K562 (cell line): ENCODE measurements around the gene SPEF1. TPM values are rescaled to one million over a fixed set of nuclear protein-coding genes. Genes with fewer than 3 reads are reported as not detected.
A peak's percentile ranks its signal among the peaks of the same experiment; 100 is the strongest.

ENCODE experiments used
- ATAC-seq: fragments of 200-7000 bp; cut with Tn5 transposase; 3 replicates; pipeline ENCODE4 v1.9.1; 2020; ENCODE audit warnings: moderate library complexity
- BruUV-seq: library from RNA; stranded (reverse); fragments of 400-500 nt; replicated peaks from 2 replicates; lab custom pipeline; 2021; lab: Mats Ljungman, UMichigan
- CTCF ChIA-PET: fragments of 300-600 bp; formaldehyde crosslinking; extraction: SDS; loops from one replicate; lab custom pipeline; 2021; ENCODE audit warnings: low intra/inter-chr PET ratio; lab: Yijun Ruan, JAX
- POLR2A ChIA-PET: fragments of 300-600, 350-650 bp; sonication (Branson Sonifier 250); formaldehyde crosslinking; extraction: SDS; loops from one replicate; lab custom pipeline; 2021; ENCODE audit warnings: antibody characterized with exemption, inconsistent platforms; lab: Yijun Ruan, JAX
- DNase-seq, 4 experiments: peaks; one replicate each; pipeline versions ENCODE4 v3.0.0 to v3.0.0-alpha.2; 2011 to 2018; ENCODE audit warnings: low spot score in 3 of 4, mixed read lengths in 3 of 4; ENCODE audit errors: extremely low read depth in 1 of 4
- FAIRE-seq: peaks from 2 replicates; lab custom pipeline; 2011; peaks lifted over from hg19 to GRCh38; lab: Jason Lieb, UNC
- H2AFZ ChIP-seq: 2 replicates; pipeline ENCODE4 v1.6.0; 2011; ENCODE audit warnings: low read depth, low read length, control low read depth, inconsistent platforms
- H3K27ac ChIP-seq: fragments of 200-600 bp; 3 replicates; pipeline ENCODE4 v1.8.0; 2011; ENCODE audit warnings: low read depth, mild to moderate bottlenecking, control low read depth, inconsistent platforms, low read length, moderate library complexity, mixed read lengths; ENCODE audit errors: extremely low read depth
- H3K27me3 ChIP-seq, 2 experiments: fragments of 300-600 bp in 1 of 2; 2 replicates in 1 of 2; 3 replicates in 1 of 2; pipeline versions ENCODE4 v1.6.0 to v1.8.0; 2011; ENCODE audit warnings: inconsistent platforms in 2 of 2, low read length in 2 of 2, mild to moderate bottlenecking in 1 of 2, mixed read lengths in 1 of 2, moderate library complexity in 1 of 2; ENCODE audit not compliant: control insufficient read depth in 2 of 2, insufficient read depth in 2 of 2
- H3K36me3 ChIP-seq: fragments of 300-600 bp; 3 replicates; pipeline ENCODE4 v1.8.0; 2011; ENCODE audit warnings: mild to moderate bottlenecking, low read length, inconsistent platforms; ENCODE audit not compliant: control insufficient read depth, insufficient read depth
- H3K4me1 ChIP-seq, 2 experiments: fragments of 200-600 bp in 1 of 2; replicated peaks in 1 of 2; 2 replicates in 1 of 2; 3 replicates in 1 of 2; pipeline versions ENCODE4 v1.5.1 to v1.8.0; 2011; ENCODE audit warnings: inconsistent platforms in 2 of 2, low read length in 2 of 2, mild to moderate bottlenecking in 1 of 2, mixed read lengths in 1 of 2, moderate library complexity in 1 of 2; ENCODE audit not compliant: control insufficient read depth in 2 of 2, insufficient read depth in 2 of 2
- H3K4me2 ChIP-seq: 2 replicates; pipeline ENCODE4 v1.6.1; 2011; ENCODE audit warnings: low read length, control low read depth, inconsistent platforms, mixed read lengths; ENCODE audit not compliant: insufficient read depth
- H3K4me3 ChIP-seq: fragments of 200-600 bp; sonication (generic), shearing (Covaris generic); 2 replicates; pipeline ENCODE4 v1.5.1; 2016; ENCODE audit warnings: control low read depth, inconsistent platforms
- H3K79me2 ChIP-seq: fragments of 200-600 bp; 3 replicates; pipeline ENCODE4 v1.8.0; 2011; ENCODE audit warnings: low read length, inconsistent platforms; ENCODE audit not compliant: control insufficient read depth, insufficient read depth
- H3K9ac ChIP-seq, 2 experiments: 2 replicates each; pipeline versions ENCODE4 v1.6.0 to v1.6.1; 2011; ENCODE audit warnings: low read depth in 2 of 2, low read length in 2 of 2, control low read depth in 1 of 2, inconsistent platforms in 1 of 2, mild to moderate bottlenecking in 1 of 2, mixed read lengths in 1 of 2; ENCODE audit not compliant: insufficient read depth in 1 of 2
- H3K9me1 ChIP-seq: one replicate; pipeline ENCODE4 v1.6.0; 2011; ENCODE audit warnings: inconsistent platforms, mild to moderate bottlenecking, low read length, moderate library complexity; ENCODE audit not compliant: control insufficient read depth, insufficient read depth
- H3K9me3 ChIP-seq: replicated peaks from 2 replicates; pipeline ENCODE4 v1.5.1; 2011; ENCODE audit warnings: low read depth, low read length, inconsistent platforms; ENCODE audit not compliant: control insufficient read depth, insufficient read depth
- H4K20me1 ChIP-seq: replicated peaks from 2 replicates; pipeline ENCODE4 v1.6.1; 2011; ENCODE audit warnings: low read length, inconsistent platforms, mixed read lengths; ENCODE audit not compliant: control insufficient read depth, insufficient read depth
- ADNP ChIP-seq: fragments of 200-800 bp; sonication (Bioruptor generic); IDR thresholded peaks from 2 replicates; pipeline ENCODE4 v1.6.1; 2016; ENCODE audit warnings: missing genetic modification characterization, missing compliant biosample characterization
- BMI1 ChIP-seq: fragments of 150-350 bp; IDR thresholded peaks from 2 replicates; pipeline ENCODE4 v1.6.1; 2014; ENCODE audit warnings: low read length
- CCNT2 ChIP-seq: IDR thresholded peaks from 2 replicates; pipeline ENCODE4 v1.6.1; 2011; ENCODE audit warnings: borderline replicate concordance, low read depth, mild to moderate bottlenecking, moderate library complexity, mixed read lengths, low read length; ENCODE audit not compliant: insufficient read length; ENCODE audit errors: extremely low read depth
- ELK3 ChIP-seq: fragments of 450-650 bp; formaldehyde crosslinking; IDR thresholded peaks from 2 replicates; pipeline ENCODE4 v1.4.0; 2020; ENCODE audit warnings: mild to moderate bottlenecking
- FOXJ2 ChIP-seq: fragments of 200-800 bp; sonication (Bioruptor generic); IDR thresholded peaks from 2 replicates; pipeline ENCODE4 v1.6.1; 2016; ENCODE audit warnings: missing genetic modification characterization, missing compliant biosample characterization
- KAT2B ChIP-seq: IDR thresholded peaks from one replicate; pipeline ENCODE4 v1.6.1; 2012; ENCODE audit warnings: low read depth, mild to moderate bottlenecking, control low read depth, inconsistent platforms, low read length, moderate library complexity
- MAX ChIP-seq: sonication (generic); formaldehyde crosslinking; IDR thresholded peaks from 2 replicates; pipeline ENCODE4 v1.9.0; 2022; ENCODE audit warnings: mild to moderate bottlenecking, missing genetic modification reagents
- PYGO2 ChIP-seq: fragments of 450-650 bp; IDR thresholded peaks from 2 replicates; pipeline ENCODE4 v1.6.1; 2016; ENCODE audit warnings: mild to moderate bottlenecking, missing genetic modification characterization, moderate library complexity, missing compliant biosample characterization
- SAP30 ChIP-seq: fragments of 200-600 bp; sonication (generic); IDR thresholded peaks from 2 replicates; pipeline ENCODE4 v1.6.1; 2012; ENCODE audit warnings: borderline replicate concordance, low read depth, mild to moderate bottlenecking, moderate library complexity, low read length, control low read depth, inconsistent platforms; ENCODE audit not compliant: insufficient read depth, poor library complexity, severe bottlenecking
- TARDBP ChIP-seq: fragments of 450-650 bp; IDR thresholded peaks from 2 replicates; pipeline ENCODE4 v1.6.1; 2016
- ZFP30 ChIP-seq: fragments of 250-450 bp; sonication (Bioruptor Pico); IDR thresholded peaks from 2 replicates; pipeline ENCODE4 v1.8.0; 2022; ENCODE audit warnings: moderate library complexity, mild to moderate bottlenecking, inconsistent platforms, borderline replicate concordance
- ZNF347 ChIP-seq: fragments of 450-650 bp; formaldehyde crosslinking; IDR thresholded peaks from 2 replicates; pipeline ENCODE4 v1.4.0; 2020; ENCODE audit warnings: low read depth, mild to moderate bottlenecking, moderate library complexity
- ZNF644 ChIP-seq: fragments of 200-800 bp; sonication (Bioruptor generic); IDR thresholded peaks from 2 replicates; pipeline ENCODE4 v1.6.1; 2016; ENCODE audit warnings: low read depth, missing genetic modification characterization, missing compliant biosample characterization
- WGBS: fragments of 100-300 bp; shearing (Covaris generic); methylation state at CpG from one replicate; pipeline ENCODE4 v1.1.6; 2016; ENCODE audit warnings: low coverage, mixed read lengths; ENCODE audit not compliant: insufficient coverage; ENCODE audit errors: missing lambda C conversion rate; 5-methylcytosine and 5-hydroxymethylcytosine counted together
- in situ Hi-C: fragments of 300-500 bp; cut with MboI; formaldehyde crosslinking; loops from 4 replicates; pipeline ENCODE4 v1.15.0; 2018; ENCODE audit warnings: inconsistent platforms, mixed read lengths
- intact Hi-C: fragments of 100-400 bp; cut with micrococcal nuclease; formaldehyde crosslinking; loops from 2 replicates; pipeline ENCODE4 v1.14.2; 2022
- polyA plus RNA-seq, 8 experiments: library from polyadenylated mRNA; depleted of rRNA in 4 of 8; stranded (reverse) in 5 of 8; unstranded in 3 of 8; fragments of >200 nt; fragmentation: Nextera tagmentation in 2 of 8; fragmentation: Illumina TruSeq in 1 of 8; extraction: Ambion mirVana in 2 of 8; extraction: Trizol in 1 of 8; gene quantifications; 2 replicates each; pipeline versions ENCODE4 v1.2.1 to v1.2.3, GENCODE V29; 2011 to 2014; ENCODE audit warnings: inconsistent platforms in 1 of 8, missing spikeins in 1 of 8
- total RNA-seq, 7 experiments: library from RNA; depleted of rRNA in 6 of 7; stranded (reverse); fragments of >200 nt in 6 of 7; fragmentation: Illumina TruSeq in 2 of 7; extraction: Trizol in 2 of 7; gene quantifications; 2 replicates each; pipeline versions ENCODE4 v1.2.1 to v1.2.3, GENCODE V29; 2011 to 2021; ENCODE audit warnings: low replicate concordance in 1 of 7

Gene SPEF1
- total and polyA plus RNA-seq, 9 of the 15 experiments (the other 6 are each of a cell fraction or from before 2014, with no cell fraction given), result not detected

GRCh38 chr20:3763671-3764601, 17.3 kb downstream of the SPEF1 start (continued):
- no peak for TF ChIP-seq ZNF347 (CRISPR knock-in tag)
- TF ChIP-seq KAT2B, result no peak

GRCh38 chr20:3760655-3761348, 20.4 kb downstream of the SPEF1 start:
- POLR2A ChIA-PET, result interaction anchor here (0.6 kb wide), 1 partner anchor 27 kb away, joined by 3 read pairs; no protein-coding TSS in a partner anchor
- peaks cover 10% of the 10 kb centered on the region for H3K79me2 ChIP-seq
- in situ Hi-C loops (no loop called here), intact Hi-C loops (no loop called here)
- CTCF ChIA-PET, result no interaction called here
- BruUV-seq, result no TSS peak
- no peak overlapping the region for H3K4me3 ChIP-seq
- H2AFZ ChIP-seq, result no peak overlapping the region
- H3K9me1 ChIP-seq, result no peaks in the 10 kb centered on the region
- H3K4me1 ChIP-seq, result peaks cover 0 to 20% of the 10 kb centered on the region in 2 experiments; a peak in 3 of 5 replicates
- no peaks in the 10 kb centered on the region for H3K27me3 ChIP-seq
- FAIRE-seq (no peak), DNase-seq (no peak), ATAC-seq (no peak)
- H3K27ac ChIP-seq, result no peak overlapping the region
- H3K9me3 ChIP-seq, result no peaks in the 10 kb centered on the region
- 84% methylated on average over 7 of the region's 10 CpGs for WGBS
- no peak overlapping the region for H3K4me2 ChIP-seq
- no peaks in the 10 kb centered on the region for H4K20me1 ChIP-seq
- peaks cover 52% of the 10 kb centered on the region; the same call in 2 of the 3 replicates for H3K36me3 ChIP-seq
- H3K9ac ChIP-seq, result peak overlapping the region in 1 of 2 experiments; percentile 45; a peak in 1 of 4 replicates
- no peak for TF ChIP-seq BMI1
- TF ChIP-seq PYGO2 (tag), result no peak
- no peak for TF ChIP-seq MAX
- no peak for TF ChIP-seq ZFP30 (CRISPR knock-in tag)
- TF ChIP-seq CCNT2, result no peak
- TF ChIP-seq ELK3, result no peak
- TF ChIP-seq ZNF644 (tag), result no peak
- no peak for TF ChIP-seq SAP30
- no peak for TF ChIP-seq TARDBP
- no peak for TF ChIP-seq ADNP
- no peak for TF ChIP-seq FOXJ2 (tag)
